HG03378 (cell line): ENCODE results near the gene HOXA11.

Source experiments
- ATAC-seq: cut with Tn5 transposase; IDR thresholded peaks from one replicate; pipeline ENCODE4 v1.9.1; 2021; ENCODE audit warnings: mild to moderate bottlenecking, moderate library complexity; ENCODE audit not compliant: unreplicated experiment

Gene HOXA11

GRCh38 chr7:27148756-27149641 is 36.0 kb downstream of the HOXA11 start:
- ATAC-seq, result no peak

GRCh38 chr7:27148031-27148755 is 36.8 kb downstream of the HOXA11 start:
- no peak for ATAC-seq

DNA sequence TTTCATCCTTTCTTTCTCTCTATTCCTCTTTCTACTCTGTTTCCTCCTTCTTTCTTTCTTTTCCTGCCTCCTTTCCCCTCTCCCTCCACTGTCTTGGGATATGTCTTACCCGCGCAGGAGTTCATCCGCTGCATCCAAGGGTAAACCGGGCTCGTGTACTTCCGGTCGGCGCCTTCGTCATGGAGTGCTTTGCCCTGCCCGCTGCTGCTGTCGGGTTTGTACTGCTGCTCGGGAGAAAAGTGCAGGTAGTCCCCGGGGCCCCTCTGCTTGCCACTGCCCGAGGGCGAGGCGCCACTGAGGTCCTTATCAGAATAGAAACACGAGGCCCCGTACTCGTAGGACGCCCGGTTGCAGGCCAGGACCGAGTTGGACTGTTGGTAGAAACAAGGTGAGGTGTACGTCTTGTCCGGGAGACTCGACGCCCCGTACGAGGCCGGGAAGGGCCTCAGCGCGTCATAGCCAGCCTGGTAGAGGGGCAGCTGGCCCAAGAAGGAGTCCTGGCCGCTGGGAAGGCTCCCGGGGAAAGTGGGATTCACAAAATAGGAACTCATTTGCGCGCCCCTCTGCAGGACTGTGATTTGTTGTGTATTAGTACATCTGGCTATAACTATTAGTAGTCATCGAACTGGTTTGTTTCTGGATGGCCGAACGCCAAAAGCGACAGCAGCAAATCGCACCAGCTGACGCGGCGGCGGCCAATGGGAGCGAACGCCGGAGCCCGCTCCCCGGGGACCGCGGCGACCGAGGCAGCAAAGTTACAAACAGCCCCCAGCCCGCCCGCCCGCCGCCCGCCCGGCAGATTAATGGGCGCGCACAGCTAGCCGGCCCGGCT is 37.6 kb downstream of the HOXA11 start, which contains the start of gene HOXA6:
Gene HOXA6, minus strand, starts transcription at position 576 of the 832 bp plus-strand sequence. Its CDS starts 25 bp downstream, at position 551.
- no peak for ATAC-seq

DNA sequence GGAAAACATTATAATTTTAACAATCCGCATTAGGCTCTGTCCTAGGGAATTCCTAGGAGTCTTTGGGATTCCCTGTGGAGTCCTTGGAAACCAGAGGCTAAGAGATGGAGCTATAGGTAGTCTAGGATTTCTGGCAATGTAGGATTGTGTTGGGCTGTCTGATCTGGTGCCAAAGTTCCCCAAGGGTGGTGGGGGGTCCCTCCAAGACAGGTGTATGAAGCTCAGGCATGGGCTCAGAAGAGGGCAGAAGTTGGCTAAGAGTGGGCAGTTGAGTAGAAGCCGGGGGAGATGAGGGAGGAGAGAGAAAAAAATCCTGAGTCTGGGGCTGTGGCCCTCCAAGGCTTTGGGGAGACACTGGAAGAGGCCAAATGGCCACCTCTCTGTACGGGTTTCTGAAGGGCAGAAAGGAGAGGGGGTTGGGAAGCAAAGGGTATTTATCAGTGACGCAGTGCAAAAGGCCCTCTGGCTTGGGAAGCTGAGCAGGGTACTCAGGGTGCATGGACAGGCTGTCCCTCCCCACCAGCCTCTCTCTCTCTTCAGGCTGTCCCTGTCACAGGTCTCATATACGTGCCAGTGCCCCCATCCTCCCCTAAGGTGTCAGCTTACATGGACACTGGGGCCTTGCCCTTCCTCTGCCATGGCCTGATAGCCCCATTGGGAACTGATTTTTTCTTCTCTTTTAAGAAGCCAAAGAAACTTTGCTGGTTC is 38.4 kb downstream of the HOXA11 start:
- ATAC-seq, result no peak

- no peak for ATAC-seq
Measured at GRCh38 chr7:27145914-27146412, 39.1 kb downstream of the HOXA11 start.

GRCh38 chr7:27145165-27145913 is 39.7 kb downstream of the HOXA11 start:
- ATAC-seq, result no peak

- no peak for ATAC-seq
Measured at GRCh38 chr7:27144781-27145164, 40.3 kb downstream of the HOXA11 start.

DNA sequence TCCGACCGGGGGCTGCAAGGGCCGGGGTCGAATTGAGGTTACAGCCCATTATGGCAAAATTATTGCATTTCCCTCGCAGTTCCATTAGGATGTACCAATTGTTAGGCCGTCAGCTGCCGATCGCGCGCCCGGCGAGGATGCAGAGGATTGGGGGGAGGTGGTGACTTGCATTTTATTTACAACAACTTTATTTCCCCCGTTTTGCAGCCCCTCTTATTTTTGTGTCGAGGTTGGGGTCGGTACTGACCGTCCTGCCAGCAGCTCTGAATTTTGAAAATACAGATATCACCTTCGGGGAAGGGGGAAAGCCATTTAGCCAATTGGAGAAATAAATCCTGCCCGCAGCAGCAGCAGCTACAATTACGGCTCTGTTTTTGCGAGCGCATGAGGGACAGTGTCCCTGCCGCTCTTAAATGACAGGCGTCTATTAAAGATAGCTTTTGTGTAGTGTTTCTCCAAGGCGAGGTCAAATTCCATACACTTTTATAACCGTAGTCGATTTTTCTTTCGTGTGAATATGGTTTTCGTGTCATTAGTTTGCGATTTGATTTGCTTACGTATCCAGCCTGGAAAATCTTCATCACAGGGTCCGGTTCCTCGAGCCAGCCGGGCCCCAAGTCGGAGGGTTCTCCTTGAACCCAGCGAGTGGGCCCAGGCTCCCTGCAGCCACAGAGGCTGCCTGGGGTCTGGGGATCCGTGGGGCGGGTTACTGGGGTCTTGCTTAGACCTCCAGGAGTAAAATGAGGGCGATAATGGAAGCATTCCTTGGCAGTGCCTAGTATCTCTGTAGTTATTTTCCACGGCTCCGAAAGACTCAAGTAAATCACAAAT is 40.9 kb downstream of the HOXA11 start:
- no peak for ATAC-seq

GRCh38 chr7:27143023-27143949 is 41.7 kb downstream of the HOXA11 start, which contains the start of gene HOXA5:
Gene HOXA5, minus strand, starts transcription at chr7:27143681. Its CDS starts 74 bp downstream, at chr7:27143607.
- ATAC-seq, result no peak

- no peak for ATAC-seq
Measured at GRCh38 chr7:27142580-27143022, 42.4 kb downstream of the HOXA11 start.

DNA sequence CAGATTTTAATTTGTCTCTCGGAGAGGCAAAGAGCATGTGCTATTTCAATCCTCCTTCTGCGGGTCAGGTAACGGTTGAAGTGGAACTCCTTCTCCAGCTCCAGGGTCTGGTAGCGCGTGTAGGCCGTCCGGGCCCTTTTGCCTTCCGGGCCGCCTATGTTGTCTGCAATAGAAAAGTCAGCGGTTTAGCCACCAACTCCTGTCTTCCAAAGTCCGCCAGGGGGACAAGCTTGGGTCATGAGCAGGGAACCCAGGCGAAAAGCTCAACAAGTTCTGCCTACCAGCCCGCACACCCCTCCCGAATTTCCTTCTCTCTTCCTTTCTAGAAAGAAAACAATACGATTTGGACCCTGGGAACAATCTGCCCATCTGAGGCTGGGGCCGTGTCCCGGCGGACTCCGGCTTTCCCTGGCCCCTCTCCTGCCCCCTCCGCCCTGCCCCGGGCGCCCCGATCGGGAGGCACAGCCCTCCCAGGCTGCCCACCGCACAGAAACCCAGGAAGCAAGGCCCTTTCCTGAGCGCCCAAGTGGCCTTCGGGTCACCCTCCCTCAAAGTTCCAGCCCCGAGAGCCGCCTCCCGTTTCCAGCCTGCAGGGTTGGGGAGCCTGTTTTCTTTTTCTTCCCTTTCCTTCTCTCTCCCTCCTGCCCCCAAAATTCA is 43.0 kb downstream of the HOXA11 start:
- no peak for ATAC-seq

DNA sequence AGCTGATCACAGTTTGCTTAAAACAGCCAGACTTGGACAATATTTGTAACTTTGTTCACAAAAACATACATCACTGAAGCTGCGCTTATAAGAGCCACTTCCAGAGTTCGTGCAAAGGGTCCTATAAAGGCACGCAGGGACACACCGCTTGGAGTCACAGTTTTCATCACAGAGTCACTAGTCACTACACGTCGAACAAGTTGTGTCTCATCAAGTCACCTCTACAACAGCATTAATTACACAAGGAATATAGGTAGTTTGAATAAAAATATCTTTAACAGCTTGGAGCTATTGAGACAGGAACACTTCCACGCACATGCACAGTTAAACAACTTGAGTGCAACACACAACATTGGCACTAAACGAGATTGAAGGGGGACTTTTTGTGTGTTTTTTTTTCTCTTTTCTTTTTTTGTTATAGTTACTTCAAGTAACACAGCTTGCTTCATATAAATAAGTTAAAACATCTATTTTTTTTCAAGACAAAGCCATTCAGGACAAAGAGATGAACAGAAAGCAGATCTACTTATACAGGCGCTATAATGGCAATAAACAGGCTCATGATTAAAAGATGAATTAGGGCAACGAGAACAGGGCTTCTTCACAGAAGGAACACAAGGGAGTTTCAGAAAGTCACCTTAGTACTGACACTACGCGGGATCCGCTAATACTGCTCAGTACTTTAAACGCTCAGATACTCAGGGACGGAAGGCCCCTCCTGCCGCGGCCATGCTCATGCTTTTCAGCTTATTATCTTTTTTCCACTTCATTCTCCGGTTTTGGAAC is 43.7 kb downstream of the HOXA11 start:
- no peak for ATAC-seq

- ATAC-seq, result no peak
Measured at GRCh38 chr7:27140126-27140857, 44.7 kb downstream of the HOXA11 start.

GRCh38 chr7:27139334-27140125 is 45.5 kb downstream of the HOXA11 start:
- ATAC-seq, result no peak

DNA sequence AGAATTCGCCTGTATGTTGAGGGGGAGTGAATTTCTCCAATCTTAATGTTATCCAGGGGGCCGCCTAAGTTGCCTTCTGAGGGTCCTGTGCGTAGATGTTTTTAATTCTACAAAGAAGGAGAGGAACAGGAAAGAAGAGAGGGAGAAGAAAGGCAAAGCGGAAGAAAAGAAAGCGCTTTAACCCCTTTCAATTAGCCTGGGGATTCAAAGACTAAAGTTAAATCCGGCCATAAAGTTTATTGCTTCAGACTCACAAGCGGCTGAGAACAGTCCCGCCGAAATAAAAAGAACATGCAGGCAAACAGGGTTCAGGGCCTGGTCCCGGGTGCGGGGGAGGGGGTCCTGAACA is 46.1 kb downstream of the HOXA11 start:
- ATAC-seq, result no peak
